Spleen (tissue), 11 donors: ENCODE measurements around the gene PAQR6. TPM values are rescaled to one million over a fixed set of nuclear protein-coding genes. Genes with fewer than 3 reads are reported as not detected.

Source experiments
- DNase-seq: peaks from one replicate; pipeline ENCODE4 v3.0.0-alpha.2; 2020
- H3K27ac ChIP-seq, 8 donors: fragments of 200-600 bp; sonication (generic) in 7 of 8; 1 replicate in 4 of 8; 2 replicates in 4 of 8; pipeline versions ENCODE4 v1.5.0 to v1.8.0; 2016 to 2021; ENCODE audit warnings: inconsistent platforms in 4 of 8, mild to moderate bottlenecking in 4 of 8, moderate library complexity in 1 of 8
- H3K27me3 ChIP-seq, 7 donors: fragments of 200-600 bp; sonication (generic) in 6 of 7; replicated peaks in 1 of 7; 1 replicate in 4 of 7; 2 replicates in 3 of 7; pipeline versions ENCODE4 v1.5.0 to v1.8.0; 2016 to 2021; ENCODE audit warnings: inconsistent platforms in 3 of 7, mild to moderate bottlenecking in 1 of 7
- H3K36me3 ChIP-seq, 6 donors: fragments of 200-600 bp; sonication (generic) in 5 of 6; 1 replicate in 4 of 6; 2 replicates in 2 of 6; pipeline versions ENCODE4 v1.5.0 to v1.8.0; 2016 to 2021; ENCODE audit warnings: inconsistent platforms in 2 of 6
- H3K4me1 ChIP-seq, 6 donors: fragments of 200-600 bp; sonication (generic) in 5 of 6; 1 replicate in 3 of 6; 2 replicates in 3 of 6; pipeline versions ENCODE4 v1.5.0 to v1.8.0; 2016 to 2021; ENCODE audit warnings: inconsistent platforms in 3 of 6
- H3K4me3 ChIP-seq, 8 donors: fragments of 200-600 bp; sonication (generic) in 7 of 8; 1 replicate in 4 of 8; 2 replicates in 4 of 8; pipeline versions ENCODE4 v1.5.0 to v1.8.0; 2016 to 2021; ENCODE audit warnings: inconsistent platforms in 4 of 8, mild to moderate bottlenecking in 4 of 8, moderate library complexity in 2 of 8
- H3K9me3 ChIP-seq, 8 donors: fragments of 200-600 bp; sonication (generic) in 7 of 8; 1 replicate in 4 of 8; 2 replicates in 4 of 8; pipeline versions ENCODE4 v1.5.0 to v1.8.0; 2016 to 2021; ENCODE audit warnings: inconsistent platforms in 4 of 8
- POLR2A ChIP-seq, 3 donors: fragments of 450-650 bp; IDR thresholded peaks; one replicate each; pipeline ENCODE4 v1.5.1; 2017; ENCODE audit warnings: antibody characterized with exemption in 3 of 3, mild to moderate bottlenecking in 1 of 3
- POLR2AphosphoS5 ChIP-seq, 3 donors: sonication (generic); formaldehyde crosslinking; IDR thresholded peaks; one replicate each; pipeline ENCODE4 v1.5.1; 2017; ENCODE audit warnings: antibody characterized with exemption in 3 of 3
- WGBS, 5 donors: extraction: QIAGEN DNeasy Blood & Tissue Kit in 3 of 5; methylation state at CpG; one replicate each; pipeline versions ENCODE4 v1.1.5 to v1.1.7; 2013 to 2018; 5-methylcytosine and 5-hydroxymethylcytosine counted together
- intact Hi-C: fragments of 100-400 bp; cut with DNase I; formaldehyde crosslinking; loops from one replicate; pipeline ENCODE4 v1.15.0; 2023; ENCODE audit warnings: low total_unique reads
- polyA plus RNA-seq, 3 donors: library from polyadenylated mRNA; stranded (reverse); fragments of 200-250 nt; gene quantifications; one replicate each; pipeline ENCODE4 v1.2.1, GENCODE V29; 2013
- total RNA-seq, 7 donors: library from RNA; depleted of rRNA in 3 of 7; stranded (reverse); fragments of >200 nt in 3 of 7; fragmentation: NEBNext Ultra II Directional in 4 of 7; extraction: Animal tissue kit (Norgen Biotek cat#: 25700) in 4 of 7; gene quantifications; one replicate each; pipeline versions ENCODE4 v1.1.0 to v1.2.1, GENCODE V29; 2016 to 2021
- TF ChIP-seq, protein P1 (sequence below), 11 experiments: fragments of 200-600 bp in 7 of 11; fragments of 450-650 bp in 4 of 11; sonication (generic) in 4 of 11; IDR thresholded peaks in 8 of 11; conservative IDR thresholded peaks in 3 of 11; 1 replicate in 7 of 11; 2 replicates in 4 of 11; pipeline versions ENCODE4 v1.4.0 to v1.8.0; 2016 to 2021; ENCODE audit warnings: antibody characterized with exemption in 11 of 11, inconsistent platforms in 4 of 11, mild to moderate bottlenecking in 1 of 11
- donor health status: healthy with polysubstance abuse.
- donor health status: DM: no; HTN: no; CAD: no; lungs with moderate emphysema.
- donor health status: DM: no; HTN: no; CAD: no.
- donor health status: Bipolar disorder and iron deficiency.
- donor health status: healthy.
- donor health status: DM: no; HTN: no; CAD: no.
- donor health status: DM: yes; HTN: yes; CAD: no.

The PAQR6 gene
- total and polyA plus RNA-seq, 10 donors: 0.80 to 4.0 (median 2.0) TPM

DNA sequence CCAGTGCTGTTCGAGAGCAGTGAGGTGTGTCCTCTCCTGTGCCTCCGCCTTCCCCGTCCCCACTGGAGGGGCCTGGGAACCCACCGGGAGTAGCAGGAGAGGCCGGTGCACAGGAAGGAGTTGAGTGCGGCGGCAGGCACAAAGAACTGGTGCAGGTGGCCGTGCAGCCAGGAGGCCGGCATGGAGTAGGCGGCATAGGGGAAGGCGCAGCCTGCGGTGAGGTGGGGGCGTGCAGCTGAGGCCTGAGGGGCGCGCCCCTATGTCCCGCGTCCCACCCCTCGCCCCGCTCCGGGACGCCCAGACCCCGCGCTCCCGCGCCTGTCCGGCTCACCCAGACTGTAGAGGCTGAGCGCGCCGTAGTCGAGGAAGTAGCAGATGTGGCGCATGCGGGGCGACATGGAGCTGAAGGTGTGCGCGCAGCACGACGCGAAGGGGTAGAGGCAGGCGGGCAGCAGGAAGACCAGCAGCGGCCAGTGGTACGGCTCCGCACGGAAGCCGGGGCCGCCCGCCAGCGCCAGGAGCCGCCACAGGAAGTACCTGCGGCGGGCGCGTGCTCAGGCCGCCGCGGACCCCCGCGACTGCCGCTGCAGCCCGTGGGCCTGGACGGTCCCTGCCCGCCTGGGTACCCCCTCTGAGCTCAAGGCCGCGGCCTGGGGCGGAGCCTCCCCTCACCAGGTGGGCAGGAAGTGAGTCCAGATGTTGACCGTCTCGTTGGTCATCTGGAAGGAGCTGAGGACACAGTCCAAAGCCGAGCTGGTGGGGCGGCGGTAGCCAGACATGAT, 2.2 kb downstream of the PAQR6 start:
- TF ChIP-seq, protein P1, sequence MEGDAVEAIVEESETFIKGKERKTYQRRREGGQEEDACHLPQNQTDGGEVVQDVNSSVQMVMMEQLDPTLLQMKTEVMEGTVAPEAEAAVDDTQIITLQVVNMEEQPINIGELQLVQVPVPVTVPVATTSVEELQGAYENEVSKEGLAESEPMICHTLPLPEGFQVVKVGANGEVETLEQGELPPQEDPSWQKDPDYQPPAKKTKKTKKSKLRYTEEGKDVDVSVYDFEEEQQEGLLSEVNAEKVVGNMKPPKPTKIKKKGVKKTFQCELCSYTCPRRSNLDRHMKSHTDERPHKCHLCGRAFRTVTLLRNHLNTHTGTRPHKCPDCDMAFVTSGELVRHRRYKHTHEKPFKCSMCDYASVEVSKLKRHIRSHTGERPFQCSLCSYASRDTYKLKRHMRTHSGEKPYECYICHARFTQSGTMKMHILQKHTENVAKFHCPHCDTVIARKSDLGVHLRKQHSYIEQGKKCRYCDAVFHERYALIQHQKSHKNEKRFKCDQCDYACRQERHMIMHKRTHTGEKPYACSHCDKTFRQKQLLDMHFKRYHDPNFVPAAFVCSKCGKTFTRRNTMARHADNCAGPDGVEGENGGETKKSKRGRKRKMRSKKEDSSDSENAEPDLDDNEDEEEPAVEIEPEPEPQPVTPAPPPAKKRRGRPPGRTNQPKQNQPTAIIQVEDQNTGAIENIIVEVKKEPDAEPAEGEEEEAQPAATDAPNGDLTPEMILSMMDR (IDR thresholded peaks at IDR 0.05 in 8 of 11, conservative IDR thresholded peaks at IDR 0.05 in 3 of 11): no peak
- TF ChIP-seq POLR2AphosphoS5 (IDR thresholded peaks at IDR 0.05) (peak; percentile 42 to 80 (median 56)), POLR2A (IDR thresholded peaks at IDR 0.05) (no peak)
- peak; percentile 84 for DNase-seq
- peak overlapping the region; percentile 20 to 68 (median 36) for H3K4me3 ChIP-seq
- peak overlapping the region in 2 of 8 donors; percentile 19 to 50 for H3K27ac ChIP-seq
- peaks cover 0 to 30% (median 12%) of the 10 kb centered on the region in 7 donors for H3K27me3 ChIP-seq
- peaks cover 11 to 32% (median 17%) of the 10 kb centered on the region in 6 donors for H3K4me1 ChIP-seq
- WGBS, 5 donors: 4 to 9% (median 4%) methylated on average over 37 to 69 of the region's 69 CpGs
- no peaks in the 10 kb centered on the region for H3K9me3 ChIP-seq
- intact Hi-C loops: no loop called here
- peaks cover 0 to 44% (median 25%) of the 10 kb centered on the region in 6 donors for H3K36me3 ChIP-seq

DNA sequence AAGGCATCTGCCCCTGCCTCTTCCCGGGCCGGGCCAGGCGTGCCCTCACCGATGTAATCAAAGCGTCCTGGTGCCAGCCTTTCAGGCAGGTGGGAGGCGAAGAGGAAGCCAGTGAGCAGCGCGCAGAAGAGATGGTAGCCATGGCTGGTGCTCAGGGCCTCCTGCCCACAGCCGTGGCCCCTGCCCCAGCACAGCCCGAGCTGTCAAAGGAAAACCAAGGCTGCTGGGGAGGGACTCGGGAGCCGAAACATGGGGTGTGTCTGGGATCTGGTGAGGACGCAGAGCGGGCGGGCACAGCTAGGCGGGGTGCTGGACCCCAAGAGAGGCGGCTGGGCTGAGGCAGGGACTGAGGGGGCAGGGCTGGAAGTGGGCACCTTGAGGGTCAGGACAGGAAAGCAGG, 3.1 kb downstream of the PAQR6 start:
- Histone ChIP-seq H3K27ac (no peak overlapping the region), H3K36me3 (peaks cover 3 to 44% (median 24%) of the 10 kb centered on the region in 6 donors), H3K9me3 (no peaks in the 10 kb centered on the region), H3K27me3 (peaks cover 0 to 30% (median 12%) of the 10 kb centered on the region in 7 donors), H3K4me3 (peak overlapping the region in 1 of 8 donors; percentile 68), H3K4me1 (peaks cover 11 to 32% (median 17%) of the 10 kb centered on the region in 6 donors)
- WGBS, 5 donors: 91 to 94% (median 92%) methylated on average over 17 of the region's 17 CpGs
- intact Hi-C loops: no loop called here
- peak in 1 of 3 donors; percentile 39 for TF ChIP-seq POLR2AphosphoS5 (IDR thresholded peaks at IDR 0.05)
- no peak for TF ChIP-seq POLR2A (IDR thresholded peaks at IDR 0.05)
- peak; percentile 71 for DNase-seq

DNA sequence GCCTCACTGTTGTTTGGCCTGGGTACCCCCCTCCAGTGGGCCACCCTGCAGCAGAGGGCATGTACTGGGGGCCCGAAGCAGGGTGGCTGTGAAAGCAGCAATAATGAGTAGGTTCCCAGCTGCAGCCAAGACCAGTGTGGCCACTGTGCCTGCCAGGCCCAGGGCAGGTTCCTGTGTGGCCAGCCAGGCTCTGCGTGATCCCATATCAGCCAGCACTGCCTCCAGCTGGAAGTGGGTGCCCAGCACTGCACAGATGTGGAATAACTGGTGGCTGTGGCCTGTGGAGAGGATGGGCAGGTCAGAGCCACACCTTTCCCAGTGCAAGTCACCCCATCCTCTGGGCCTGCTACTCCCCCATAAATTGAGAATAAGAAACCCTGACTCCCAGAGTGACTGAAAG, 3.7 kb downstream of the PAQR6 start:
- H3K9me3 ChIP-seq: no peaks in the 10 kb centered on the region
- peaks cover 0 to 30% (median 12%) of the 10 kb centered on the region in 7 donors for H3K27me3 ChIP-seq
- intact Hi-C loops: no loop called here
- H3K4me3 ChIP-seq: no peak overlapping the region
- no peak overlapping the region for H3K27ac ChIP-seq
- peaks cover 3 to 44% (median 24%) of the 10 kb centered on the region in 6 donors for H3K36me3 ChIP-seq
- peak; percentile 63 for DNase-seq
- 80 to 100% (median 97%) methylated on average over 1 to 2 of the region's 2 CpGs for WGBS, 5 donors
- peaks cover 11 to 32% (median 17%) of the 10 kb centered on the region in 6 donors for H3K4me1 ChIP-seq
- TF ChIP-seq, protein P1 (IDR thresholded peaks at IDR 0.05 in 8 of 11, conservative IDR thresholded peaks at IDR 0.05 in 3 of 11): no peak
- peak in 1 of 3 donors; percentile 2 for TF ChIP-seq POLR2AphosphoS5 (IDR thresholded peaks at IDR 0.05)

DNA sequence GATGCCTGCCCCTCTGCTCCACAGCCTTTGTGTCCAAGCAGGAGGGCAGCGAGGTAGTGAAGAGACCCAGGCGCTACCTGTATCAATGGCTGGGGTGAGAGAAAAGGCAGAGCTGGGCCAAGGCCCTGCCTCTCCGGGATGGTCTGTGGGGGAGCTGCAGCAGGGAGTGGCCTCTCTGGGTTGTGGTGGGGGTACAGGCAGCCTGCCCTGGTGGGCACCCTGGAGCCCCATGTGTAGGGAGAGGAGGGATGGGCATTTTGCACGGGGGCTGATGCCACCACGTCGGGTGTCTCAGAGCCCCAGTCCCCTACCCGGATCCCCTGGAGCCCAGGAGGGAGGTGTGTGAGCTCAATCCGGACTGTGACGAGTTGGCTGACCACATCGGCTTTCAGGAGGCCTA, 5.1 kb downstream of the PAQR6 start:
- TF ChIP-seq POLR2AphosphoS5 (IDR thresholded peaks at IDR 0.05): peak in 1 of 3 donors; percentile 31
- TF ChIP-seq POLR2A (IDR thresholded peaks at IDR 0.05): no peak
- Histone ChIP-seq H3K9me3 (no peaks in the 10 kb centered on the region), H3K27ac (no peak overlapping the region), H3K4me1 (peaks cover 11 to 29% (median 17%) of the 10 kb centered on the region in 6 donors), H3K36me3 (peaks cover 3 to 53% (median 35%) of the 10 kb centered on the region in 6 donors), H3K4me3 (no peak overlapping the region), H3K27me3 (peaks cover 0 to 30% (median 12%) of the 10 kb centered on the region in 7 donors)
- intact Hi-C loops: no loop called here
- 86 to 96% (median 87%) methylated on average over 9 to 10 of the region's 10 CpGs for WGBS, 5 donors
- no peak for DNase-seq

DNA sequence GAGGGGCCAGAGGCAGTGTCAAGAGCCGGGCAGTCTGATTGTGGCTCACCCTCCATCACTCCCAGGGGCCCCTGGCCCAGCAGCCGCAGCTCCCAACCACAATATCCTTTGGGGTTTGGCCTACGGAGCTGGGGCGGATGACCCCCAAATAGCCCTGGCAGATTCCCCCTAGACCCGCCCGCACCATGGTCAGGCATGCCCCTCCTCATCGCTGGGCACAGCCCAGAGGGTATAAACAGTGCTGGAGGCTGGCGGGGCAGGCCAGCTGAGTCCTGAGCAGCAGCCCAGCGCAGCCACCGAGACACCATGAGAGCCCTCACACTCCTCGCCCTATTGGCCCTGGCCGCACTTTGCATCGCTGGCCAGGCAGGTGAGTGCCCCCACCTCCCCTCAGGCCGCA, 5.9 kb downstream of the PAQR6 start, which contains the start of gene BGLAP:
Gene BGLAP, plus strand, starts transcription at position 259 of the 400 bp plus-strand sequence. Its CDS starts 48 bp downstream, at position 307.
- peak in 1 of 3 donors; percentile 40 for TF ChIP-seq POLR2AphosphoS5 (IDR thresholded peaks at IDR 0.05)
- no peak for TF ChIP-seq POLR2A (IDR thresholded peaks at IDR 0.05)
- Histone ChIP-seq H3K27me3 (peaks cover 0 to 30% (median 12%) of the 10 kb centered on the region in 7 donors), H3K27ac (no peak within 1 kb of the TSS), H3K9me3 (no peaks in the 10 kb centered on the region), H3K4me3 (no peak within 1 kb of the TSS), H3K36me3 (peaks cover 3 to 61% (median 41%) of the 10 kb centered on the region in 6 donors), H3K4me1 (peaks cover 11 to 26% (median 17%) of the 10 kb centered on the region in 6 donors)
- no peak for DNase-seq
- intact Hi-C loops: no loop called here
- WGBS, 5 donors: 24 to 80% (median 68%) methylated on average over 4 to 14 of the region's 14 CpGs
